Neural progenitor cell (in vitro differentiated cells): ENCODE data around the gene HAVCR1. TPM values are rescaled to one million over a fixed set of nuclear protein-coding genes. Genes with fewer than 3 reads are reported as not detected.

ENCODE experiments used
- DNase-seq: peaks from one replicate; pipeline ENCODE4 v3.0.0-alpha.2; 2016; ENCODE audit warnings: low spot score
- H2AFZ ChIP-seq: fragments of 200-600 bp; sonication (generic); replicated peaks from 2 replicates; pipeline ENCODE4 v1.6.1; 2016; ENCODE audit warnings: antibody characterized with exemption
- H3F3A ChIP-seq: fragments of 200-600 bp; sonication (generic); 2 replicates; pipeline ENCODE4 v1.6.1; 2016; ENCODE audit warnings: antibody characterized with exemption, low read depth
- H3K27ac ChIP-seq: fragments of 200-600 bp; sonication (generic); 2 replicates; pipeline ENCODE4 v1.5.1; 2016; ENCODE audit warnings: mild to moderate bottlenecking
- H3K27me3 ChIP-seq: fragments of 200-600 bp; sonication (generic); 2 replicates; pipeline ENCODE4 v1.6.1; 2016; ENCODE audit warnings: mild to moderate bottlenecking, moderate library complexity
- H3K36me3 ChIP-seq: fragments of 200-600 bp; sonication (generic); 2 replicates; pipeline ENCODE4 v1.5.1; 2016
- H3K4me1 ChIP-seq: fragments of 200-600 bp; sonication (generic); 2 replicates; pipeline ENCODE4 v1.6.1; 2016; ENCODE audit warnings: mixed run types
- H3K4me2 ChIP-seq: fragments of 200-600 bp; sonication (generic); 2 replicates; pipeline ENCODE4 v1.6.1; 2016
- H3K4me3 ChIP-seq: fragments of 200-600 bp; sonication (generic); 2 replicates; pipeline ENCODE4 v1.5.1; 2016
- H3K79me2 ChIP-seq: fragments of 200-600 bp; sonication (generic); 2 replicates; pipeline ENCODE4 v1.6.1; 2016; ENCODE audit warnings: low read depth
- H3K9ac ChIP-seq: fragments of 200-600 bp; sonication (generic); 2 replicates; pipeline ENCODE4 v1.6.1; 2016
- H3K9me3 ChIP-seq: fragments of 200-600 bp; sonication (generic); 2 replicates; pipeline ENCODE4 v1.5.1; 2016; ENCODE audit warnings: low read depth
- H4K20me1 ChIP-seq: fragments of 200-600 bp; sonication (generic); 2 replicates; pipeline ENCODE4 v1.6.1; 2016; ENCODE audit warnings: low read depth
- H3K27ac Mint-ChIP-seq: 3 replicates; pipeline ENCODE4 v1.8.0; 2021; ENCODE audit warnings: mixed read lengths
- H3K27me3 Mint-ChIP-seq: 2 replicates; pipeline ENCODE4 v1.8.0; 2022; ENCODE audit warnings: low read depth, mild to moderate bottlenecking, inconsistent platforms, moderate library complexity, mixed read lengths; ENCODE audit not compliant: insufficient read depth
- H3K36me3 Mint-ChIP-seq: 3 replicates; pipeline ENCODE4 v1.8.0; 2021; ENCODE audit warnings: mixed read lengths
- H3K4me1 Mint-ChIP-seq: 3 replicates; pipeline ENCODE4 v1.8.0; 2021; ENCODE audit warnings: mixed read lengths
- H3K4me3 Mint-ChIP-seq: 3 replicates; pipeline ENCODE4 v1.8.0; 2021; ENCODE audit warnings: mild to moderate bottlenecking, moderate library complexity, mixed read lengths
- H3K9me3 Mint-ChIP-seq: 3 replicates; pipeline ENCODE4 v1.8.0; 2020; ENCODE audit warnings: mixed read lengths
- CTCF ChIP-seq: fragments of 200-600 bp; sonication (generic); IDR thresholded peaks from 2 replicates; pipeline ENCODE4 v1.5.1; 2017; ENCODE audit warnings: antibody characterized with exemption, mild to moderate bottlenecking
- EZH2 ChIP-seq: fragments of 200-600 bp; sonication (generic); IDR thresholded peaks from 2 replicates; pipeline ENCODE4 v1.6.1; 2017; ENCODE audit warnings: antibody characterized with exemption, mild to moderate bottlenecking, moderate library complexity
- EZH2phosphoT487 ChIP-seq: fragments of 200-600 bp; sonication (generic); IDR thresholded peaks from 2 replicates; pipeline ENCODE4 v1.6.1; 2017; ENCODE audit warnings: antibody characterized with exemption
- total RNA-seq: library from RNA; depleted of rRNA; stranded (reverse); fragments of >200 nt; gene quantifications from 2 replicates; pipeline ENCODE4 v1.2.3, GENCODE V29; 2015; ENCODE audit warnings: low replicate concordance

The HAVCR1 gene
- not detected in 2 replicates for total RNA-seq

DNA sequence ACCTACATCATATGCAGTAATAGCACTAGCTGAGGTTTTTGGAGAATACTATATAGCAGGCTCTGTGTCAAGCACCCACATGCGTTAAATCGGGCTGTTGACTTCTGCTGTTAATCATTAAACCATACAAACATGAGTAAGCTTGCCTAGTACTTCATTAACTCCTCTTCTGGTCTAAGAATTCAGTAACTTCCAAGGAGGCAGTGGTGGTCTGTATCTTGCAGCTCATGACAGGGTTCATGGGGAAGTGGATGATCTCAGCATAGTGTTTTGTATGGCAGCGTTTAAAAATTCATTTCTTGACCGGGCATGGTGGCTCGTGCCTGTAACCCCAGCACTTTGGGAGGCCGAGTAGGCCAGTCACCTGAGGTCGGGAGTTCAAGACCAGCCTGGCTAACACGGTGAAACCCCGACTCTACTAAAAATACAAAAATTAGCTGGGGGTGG is at the start of gene HAVCR1:
Gene HAVCR1, minus strand, starts transcription at position 24 of the 447 bp plus-strand sequence. CDS start 1,173 bp downstream, outside the sequence.
- peaks cover 2% of the 10 kb centered on the region for H3K9me3 Mint-ChIP-seq
- DNase-seq, result no peak
- Histone ChIP-seq H3K36me3 (no peaks in the 10 kb centered on the region), H3K79me2 (no peaks in the 10 kb centered on the region), H3K4me2 (no peak within 1 kb of the TSS), H3K9ac (no peak within 1 kb of the TSS), H2AFZ (no peak within 1 kb of the TSS), H3K4me1 (no peaks in the 10 kb centered on the region), H4K20me1 (no peaks in the 10 kb centered on the region), H3K27me3 (no peaks in the 10 kb centered on the region), H3K4me3 (no peak within 1 kb of the TSS), H3K9me3 (no peaks in the 10 kb centered on the region), H3F3A (no peaks in the 10 kb centered on the region), H3K27ac (no peak within 1 kb of the TSS)
- H3K27me3 Mint-ChIP-seq, result peaks cover 2% of the 10 kb centered on the region
- no peaks in the 10 kb centered on the region for H3K4me1 Mint-ChIP-seq
- no peaks in the 10 kb centered on the region for H3K36me3 Mint-ChIP-seq
- H3K4me3 Mint-ChIP-seq, result no peak within 1 kb of the TSS
- no peak within 1 kb of the TSS for H3K27ac Mint-ChIP-seq
- no peak for TF ChIP-seq EZH2
- no peak for TF ChIP-seq EZH2phosphoT487
- no peak for TF ChIP-seq CTCF

GRCh38 chr5:157107508-157107907 is 48.6 kb upstream of the HAVCR1 start:
- no peaks in the 10 kb centered on the region for H3K36me3 ChIP-seq
- H3K36me3 Mint-ChIP-seq, result no peaks in the 10 kb centered on the region
- no peaks in the 10 kb centered on the region for H3K9me3 ChIP-seq
- no peak overlapping the region for H3K4me3 ChIP-seq
- no peak overlapping the region for H3K4me2 ChIP-seq
- H3K4me1 ChIP-seq, result no peaks in the 10 kb centered on the region
- no peak overlapping the region for H3K27ac Mint-ChIP-seq
- H3K27me3 Mint-ChIP-seq, result no peaks in the 10 kb centered on the region
- H2AFZ ChIP-seq, result no peak overlapping the region
- H3K9ac ChIP-seq, result no peak overlapping the region
- H3F3A ChIP-seq, result no peaks in the 10 kb centered on the region
- no peak for DNase-seq
- H3K4me1 Mint-ChIP-seq, result peaks cover 14% of the 10 kb centered on the region
- no peaks in the 10 kb centered on the region for H3K27me3 ChIP-seq
- H3K4me3 Mint-ChIP-seq, result no peak overlapping the region
- H3K9me3 Mint-ChIP-seq, result no peaks in the 10 kb centered on the region
- no peaks in the 10 kb centered on the region for H3K79me2 ChIP-seq
- H3K27ac ChIP-seq, result no peak overlapping the region
- no peak for TF ChIP-seq CTCF
- no peak for TF ChIP-seq EZH2phosphoT487
- no peak for TF ChIP-seq EZH2
- H4K20me1 ChIP-seq, result no peaks in the 10 kb centered on the region

DNA sequence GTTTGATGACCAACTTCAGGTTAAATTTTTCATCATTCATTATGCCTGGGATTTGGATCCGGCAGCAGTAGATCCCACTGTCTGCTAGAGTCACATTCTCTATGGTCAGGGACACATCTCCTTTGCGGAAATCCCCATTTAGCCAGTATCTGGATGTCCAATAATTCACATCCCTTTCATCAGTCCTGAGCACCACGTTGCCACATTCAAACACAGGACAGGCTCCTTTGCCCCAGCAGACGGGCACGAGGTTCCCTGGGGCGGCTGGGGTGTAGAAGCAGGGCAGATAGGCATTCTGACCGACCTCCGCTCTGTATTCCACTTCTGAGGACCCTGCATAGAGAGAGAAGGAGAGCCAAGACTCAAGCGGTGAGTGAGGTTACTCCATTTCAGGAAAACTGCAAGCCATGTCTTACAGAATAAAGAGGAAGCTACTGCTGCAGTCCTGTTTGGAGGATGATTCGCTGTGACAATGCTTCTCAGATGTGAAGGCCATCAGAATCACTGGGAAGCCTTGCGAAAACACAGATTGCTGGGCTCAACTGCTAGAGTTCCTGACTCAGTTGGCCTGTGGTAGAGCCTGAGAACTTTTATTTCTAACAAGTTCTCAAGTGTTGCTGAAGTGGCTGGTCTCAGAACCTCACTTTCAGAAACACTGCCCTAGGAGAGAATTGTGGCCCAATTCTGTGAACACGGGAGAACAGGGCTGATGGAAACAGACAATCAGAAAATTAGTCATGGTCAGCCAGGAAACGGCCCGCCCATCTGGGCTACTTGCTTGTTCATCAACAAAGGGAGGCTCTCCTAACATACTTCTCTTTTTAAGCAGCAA is 47.9 kb upstream of the HAVCR1 start:
- Histone ChIP-seq H3K27ac (no peak overlapping the region), H4K20me1 (no peaks in the 10 kb centered on the region), H3K4me3 (no peak overlapping the region), H2AFZ (no peak overlapping the region), H3K4me2 (no peak overlapping the region), H3K9ac (no peak overlapping the region), H3F3A (no peaks in the 10 kb centered on the region), H3K79me2 (no peaks in the 10 kb centered on the region), H3K4me1 (no peaks in the 10 kb centered on the region), H3K27me3 (no peaks in the 10 kb centered on the region), H3K36me3 (no peaks in the 10 kb centered on the region), H3K9me3 (no peaks in the 10 kb centered on the region)
- TF ChIP-seq CTCF (no peak), EZH2 (no peak), EZH2phosphoT487 (no peak)
- no peak for DNase-seq
- no peak overlapping the region for H3K27ac Mint-ChIP-seq
- H3K36me3 Mint-ChIP-seq, result no peaks in the 10 kb centered on the region
- H3K27me3 Mint-ChIP-seq, result no peaks in the 10 kb centered on the region
- no peaks in the 10 kb centered on the region for H3K9me3 Mint-ChIP-seq
- no peak overlapping the region for H3K4me3 Mint-ChIP-seq
- peaks cover 14% of the 10 kb centered on the region for H3K4me1 Mint-ChIP-seq
